Thyroid gland (tissue), 4 donors: ENCODE measurements around the gene SAMD13.

Source experiments
- CTCF ChIP-seq, 6 experiments: fragments of 200-600 bp in 3 of 6; fragments of 450-650 bp in 3 of 6; sonication (generic) in 3 of 6; IDR thresholded peaks; one replicate each; pipeline ENCODE4 v1.5.1; 2016 to 2019; ENCODE audit warnings: antibody characterized with exemption in 6 of 6, mild to moderate bottlenecking in 2 of 6, inconsistent platforms in 1 of 6, moderate library complexity in 1 of 6
- POLR2A ChIP-seq, 2 donors: fragments of 450-650 bp; IDR thresholded peaks; one replicate each; pipeline ENCODE4 v1.6.1; 2017; ENCODE audit warnings: antibody characterized with exemption in 2 of 2, mild to moderate bottlenecking in 2 of 2, moderate library complexity in 1 of 2

GRCh38 chr1:84344286-84344685 lies 42.8 kb downstream of the SAMD13 start:
- no peak for TF ChIP-seq POLR2A (IDR thresholded peaks at IDR 0.05)
- no peak for TF ChIP-seq CTCF (IDR thresholded peaks at IDR 0.05)
